HG03439 (cell line): ENCODE results near the gene PTPRCAP.
"Not testable (repeated sequence)": the region's sequence is repeated elsewhere in the genome, so short reads cannot be mapped to it uniquely, and the experiment has no call there.

Experiments
- ATAC-seq: cut with Tn5 transposase; IDR thresholded peaks from one replicate; pipeline ENCODE4 v1.9.1; 2021; ENCODE audit warnings: mild to moderate bottlenecking, moderate library complexity; ENCODE audit not compliant: unreplicated experiment

The PTPRCAP gene

DNA sequence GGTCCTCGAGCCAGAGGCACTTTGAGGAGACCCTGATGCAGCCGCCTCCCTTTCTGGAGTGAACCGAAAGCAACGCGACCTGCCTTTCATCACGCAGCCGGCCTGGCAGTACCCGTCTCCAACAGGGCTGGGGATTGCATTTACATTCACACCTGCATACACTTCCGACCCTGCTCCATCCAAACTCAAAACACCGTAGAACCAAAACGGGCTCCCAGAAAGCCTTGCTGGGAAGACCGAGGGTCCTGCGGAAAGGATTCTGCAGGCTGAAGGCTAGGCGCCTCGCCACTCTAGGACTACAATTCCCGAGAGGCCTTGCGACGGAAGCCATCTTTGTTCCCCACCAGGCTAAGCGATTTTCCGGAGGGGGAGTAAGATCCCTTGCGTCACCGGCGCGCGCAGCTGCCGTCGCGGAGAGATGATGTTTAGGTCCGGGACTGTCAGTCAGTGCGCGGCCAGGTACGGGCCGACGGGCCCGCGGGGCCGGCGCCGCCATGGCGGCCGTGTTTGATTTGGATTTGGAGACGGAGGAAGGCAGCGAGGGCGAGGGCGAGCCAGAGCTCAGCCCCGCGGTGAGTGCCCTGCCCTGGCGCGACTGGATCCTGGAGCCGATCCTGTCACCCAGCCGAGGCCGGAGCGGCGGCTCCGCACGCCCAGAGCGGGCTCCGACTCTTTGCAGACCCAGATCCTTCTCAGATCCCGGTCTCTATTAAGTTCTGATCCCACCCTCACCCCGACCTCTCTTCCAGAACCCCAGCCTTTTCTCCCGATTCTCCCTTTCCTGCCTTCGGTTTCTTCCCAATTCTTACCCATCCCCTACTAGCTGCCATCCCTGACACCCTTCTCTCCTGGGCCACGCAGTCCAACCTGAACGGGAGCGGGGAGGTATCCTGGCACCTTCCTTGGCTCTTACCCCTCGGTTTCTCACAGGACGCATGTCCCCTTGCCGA lies 9.2 kb downstream of the PTPRCAP start, which contains the start of gene RPS6KB2:
Gene RPS6KB2 (plus strand): TSS at position 443 of the 950 bp plus-strand sequence. CDS start 52 bp downstream, at position 495.
- ATAC-seq = peak; percentile 86

DNA sequence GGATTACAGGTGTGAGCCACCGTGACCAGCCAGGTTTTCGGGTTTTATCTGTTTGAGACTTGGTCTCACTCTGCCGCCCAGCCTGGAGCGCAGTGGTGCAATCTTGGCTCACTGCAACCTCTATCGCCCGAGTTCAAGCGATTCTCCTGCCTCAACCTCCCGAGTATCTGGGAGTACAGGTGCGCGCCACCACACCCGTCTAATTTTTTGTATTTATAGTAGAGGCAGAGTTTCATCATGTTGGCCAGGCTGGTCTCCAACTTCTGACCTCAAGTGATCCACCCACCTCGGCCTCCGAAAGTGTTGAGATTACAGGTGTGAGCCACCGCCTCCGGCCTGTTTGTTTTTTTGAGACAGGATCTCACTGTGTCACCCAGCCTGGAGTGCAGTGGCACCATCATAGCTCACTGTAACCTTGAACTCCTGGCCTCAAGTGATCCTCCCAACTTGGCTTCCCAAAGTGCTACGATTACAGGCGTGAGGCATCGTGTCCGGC lies 10.1 kb downstream of the PTPRCAP start:
- not testable (repeated sequence) for ATAC-seq

DNA sequence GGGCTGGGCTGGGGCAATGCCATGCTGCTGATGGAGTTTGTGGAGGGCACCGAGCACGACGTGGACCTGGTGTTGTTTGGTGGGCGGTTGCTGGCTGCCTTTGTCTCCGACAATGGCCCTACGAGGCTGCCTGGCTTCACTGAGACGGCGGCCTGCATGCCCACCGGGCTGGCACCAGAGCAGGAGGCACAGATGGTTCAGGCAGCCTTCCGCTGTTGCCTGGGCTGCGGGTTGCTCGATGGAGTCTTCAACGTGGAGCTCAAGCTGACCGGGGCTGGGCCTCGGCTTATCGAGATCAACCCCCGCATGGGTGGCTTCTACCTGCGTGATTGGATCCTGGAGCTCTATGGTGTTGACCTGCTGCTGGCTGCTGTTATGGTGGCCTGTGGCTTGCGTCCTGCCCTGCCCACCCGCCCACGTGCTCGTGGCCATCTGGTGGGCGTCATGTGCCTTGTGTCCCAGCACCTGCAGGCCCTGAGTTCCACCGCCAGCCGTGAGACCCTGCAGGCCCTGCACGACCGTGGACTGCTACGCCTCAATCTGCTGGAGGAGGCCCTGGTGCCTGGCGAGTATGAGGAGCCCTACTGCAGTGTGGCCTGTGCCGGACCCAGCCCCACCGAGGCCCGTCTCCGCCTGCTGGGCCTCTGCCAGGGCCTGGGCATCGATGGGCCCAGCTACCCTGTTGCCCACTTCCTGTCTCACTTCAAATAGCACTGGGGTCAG lies 13.4 kb downstream of the PTPRCAP start:
- ATAC-seq = no peak

DNA sequence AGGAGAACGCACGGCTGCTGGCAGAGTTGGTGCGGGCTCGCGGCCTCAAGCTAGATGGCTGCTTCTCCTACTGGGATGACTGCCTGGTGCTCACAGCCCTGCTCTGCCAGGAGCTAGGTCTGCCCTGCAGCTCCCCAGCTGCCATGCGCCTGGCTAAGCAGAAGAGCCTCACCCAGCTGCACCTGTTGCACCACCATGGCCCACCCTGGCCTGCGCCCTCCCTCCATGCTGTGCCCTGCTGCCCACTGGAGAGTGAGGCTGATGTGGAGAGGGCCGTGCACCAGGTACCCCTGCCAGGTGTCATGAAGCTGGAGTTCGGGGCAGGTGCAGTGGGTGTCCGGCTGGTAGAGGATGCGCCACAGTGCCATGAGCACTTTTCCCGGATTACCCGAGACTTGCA lies 14.0 kb downstream of the PTPRCAP start:
- no peak for ATAC-seq

DNA sequence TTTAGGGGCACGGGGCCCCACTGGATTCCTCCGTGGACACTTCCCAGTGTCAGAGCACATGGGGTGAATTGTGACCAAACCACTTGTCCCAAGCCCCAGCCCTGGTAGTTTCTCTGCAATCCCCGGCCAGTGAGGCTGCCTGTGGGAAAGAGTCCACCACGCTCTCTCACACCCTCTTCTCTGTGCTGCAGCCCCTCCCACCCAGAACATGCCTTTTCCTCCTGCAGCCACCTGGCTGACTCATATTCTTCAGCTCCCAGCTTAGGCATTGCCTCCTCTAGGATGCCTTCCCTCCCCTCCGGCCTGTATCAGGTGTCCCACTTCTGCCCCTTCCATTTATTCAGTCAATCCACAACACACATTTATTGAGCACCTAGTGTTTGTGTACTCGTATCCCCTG lies 14.6 kb downstream of the PTPRCAP start:
- no peak for ATAC-seq

DNA sequence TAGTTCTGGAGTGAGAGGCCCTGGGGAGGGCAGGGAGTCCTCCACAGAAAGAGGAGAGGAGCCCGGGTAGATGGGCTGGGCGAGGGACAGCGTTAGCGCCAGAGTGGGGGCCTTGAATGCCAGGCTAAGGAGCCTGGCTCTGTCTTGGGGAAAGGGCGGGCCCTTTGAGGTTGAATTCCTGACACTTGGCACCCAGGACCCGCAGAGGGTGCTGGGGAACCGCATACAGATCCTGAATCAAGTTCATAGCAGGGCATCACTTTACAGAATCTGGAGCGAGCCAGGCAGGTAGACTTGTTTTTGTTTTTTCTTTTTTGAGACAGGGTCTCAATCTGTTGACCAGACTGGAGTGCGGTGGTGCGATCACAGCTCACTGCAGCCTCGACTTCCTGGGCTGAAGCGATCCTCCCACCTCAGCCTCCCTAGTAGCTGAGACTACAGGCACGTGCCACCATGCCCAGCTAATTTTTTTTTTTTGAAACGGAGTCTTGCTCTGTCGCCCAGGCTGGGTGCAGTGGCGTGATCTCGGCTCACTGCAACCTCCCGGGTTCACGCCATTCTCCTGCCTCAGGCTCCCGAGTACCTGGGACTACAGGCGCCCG lies 16.0 kb downstream of the PTPRCAP start:
- ATAC-seq = no peak

DNA sequence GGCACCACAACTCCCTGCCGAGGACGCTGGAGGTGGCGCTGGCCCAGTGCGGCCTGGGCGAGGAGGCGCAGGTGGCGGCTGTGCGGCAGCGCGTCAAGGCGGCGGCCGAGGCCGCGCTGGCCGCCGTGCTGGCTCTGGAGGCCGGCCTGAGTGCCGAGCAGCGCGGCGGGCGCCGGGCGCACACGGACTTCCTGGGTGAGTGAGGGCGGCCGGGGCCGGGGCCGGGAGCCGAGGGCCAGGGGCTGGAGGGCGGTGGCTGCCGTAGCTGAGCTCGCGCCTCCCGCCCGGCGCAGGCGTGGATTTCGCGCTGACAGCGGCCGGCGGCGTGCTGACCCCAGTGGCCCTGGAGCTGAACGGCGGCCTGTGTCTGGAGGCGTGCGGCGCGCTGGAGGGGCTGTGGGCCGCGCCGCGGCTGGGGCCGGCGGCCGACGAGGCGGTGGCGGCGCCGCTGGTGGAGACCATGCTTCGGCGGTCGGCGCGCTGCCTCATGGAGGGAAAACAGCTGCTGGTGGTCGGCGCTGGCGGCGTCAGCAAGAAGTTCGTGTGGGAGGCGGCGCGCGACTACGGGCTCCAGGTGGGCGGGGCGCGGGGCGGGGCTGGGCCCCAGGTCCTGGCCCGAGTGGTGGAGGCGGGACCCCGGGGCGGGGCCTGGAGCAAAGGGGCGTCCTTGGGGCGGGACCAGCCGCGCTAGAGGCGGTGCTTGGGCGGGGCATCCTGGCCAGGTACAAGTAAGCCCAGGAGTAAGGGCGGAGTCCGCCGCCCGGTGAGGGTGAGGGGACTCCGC lies 16.6 kb downstream of the PTPRCAP start:
- peak; percentile 81 for ATAC-seq

DNA sequence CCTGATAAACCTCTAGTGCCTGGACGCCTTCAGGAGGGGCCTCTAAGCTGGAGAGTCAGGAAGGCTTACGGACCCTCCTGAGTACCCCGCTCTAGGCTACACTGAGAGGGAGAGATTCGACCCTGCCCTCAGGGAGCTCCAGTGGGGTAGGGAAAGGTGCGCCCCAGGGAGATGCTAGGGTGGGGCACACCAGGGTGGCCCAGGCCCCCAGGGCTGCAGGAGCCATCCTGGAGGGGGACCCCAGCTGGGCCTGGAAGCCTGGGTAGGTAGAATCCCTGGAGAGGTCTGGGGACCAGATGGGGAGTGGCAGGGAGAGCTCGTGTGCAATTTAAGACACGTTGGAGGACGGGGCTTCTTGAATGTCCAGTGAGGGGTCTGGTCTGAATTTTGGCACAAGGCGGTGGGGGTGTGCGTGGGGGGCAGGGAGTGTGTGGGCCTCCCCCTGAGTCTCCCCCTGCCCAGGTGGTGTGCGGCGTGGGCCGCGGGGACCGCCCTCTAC lies 17.3 kb downstream of the PTPRCAP start:
- ATAC-seq = no peak

DNA sequence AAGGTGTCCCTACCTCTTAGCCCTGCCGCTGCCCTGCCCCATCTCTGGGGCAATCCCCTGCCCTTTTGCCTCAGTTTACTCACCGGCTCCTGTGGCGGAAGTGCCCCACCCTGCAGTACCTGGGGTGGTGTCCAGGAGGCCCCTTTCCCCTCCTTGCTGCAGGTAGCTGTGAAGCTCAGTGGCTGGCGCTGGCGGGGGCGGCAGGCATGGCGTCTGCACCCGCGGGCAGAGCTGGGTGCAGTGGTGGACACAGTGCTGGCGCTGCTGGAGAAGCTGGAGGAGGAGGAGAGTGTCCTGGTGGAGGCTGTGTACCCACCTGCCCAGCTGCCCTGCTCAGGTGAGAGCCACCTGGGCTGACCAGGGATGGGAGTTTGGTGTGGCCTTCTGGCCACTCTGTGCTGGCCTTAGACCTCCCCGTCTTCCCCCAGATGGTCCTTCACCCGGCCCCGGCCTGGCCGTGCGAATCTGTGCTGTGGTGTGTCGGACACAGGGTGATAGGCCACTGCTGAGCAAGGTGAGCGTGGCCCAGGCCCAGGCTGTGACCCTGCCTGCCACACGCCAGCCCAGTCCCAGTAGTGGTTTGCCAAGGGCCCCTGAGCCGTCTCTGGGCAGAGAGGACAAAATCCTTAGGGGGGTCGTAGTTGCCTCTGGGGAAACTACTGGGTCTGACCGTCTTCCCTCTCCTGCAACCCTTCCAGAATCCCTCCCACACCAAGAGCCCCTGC lies 18.0 kb downstream of the PTPRCAP start:
- no peak for ATAC-seq

DNA sequence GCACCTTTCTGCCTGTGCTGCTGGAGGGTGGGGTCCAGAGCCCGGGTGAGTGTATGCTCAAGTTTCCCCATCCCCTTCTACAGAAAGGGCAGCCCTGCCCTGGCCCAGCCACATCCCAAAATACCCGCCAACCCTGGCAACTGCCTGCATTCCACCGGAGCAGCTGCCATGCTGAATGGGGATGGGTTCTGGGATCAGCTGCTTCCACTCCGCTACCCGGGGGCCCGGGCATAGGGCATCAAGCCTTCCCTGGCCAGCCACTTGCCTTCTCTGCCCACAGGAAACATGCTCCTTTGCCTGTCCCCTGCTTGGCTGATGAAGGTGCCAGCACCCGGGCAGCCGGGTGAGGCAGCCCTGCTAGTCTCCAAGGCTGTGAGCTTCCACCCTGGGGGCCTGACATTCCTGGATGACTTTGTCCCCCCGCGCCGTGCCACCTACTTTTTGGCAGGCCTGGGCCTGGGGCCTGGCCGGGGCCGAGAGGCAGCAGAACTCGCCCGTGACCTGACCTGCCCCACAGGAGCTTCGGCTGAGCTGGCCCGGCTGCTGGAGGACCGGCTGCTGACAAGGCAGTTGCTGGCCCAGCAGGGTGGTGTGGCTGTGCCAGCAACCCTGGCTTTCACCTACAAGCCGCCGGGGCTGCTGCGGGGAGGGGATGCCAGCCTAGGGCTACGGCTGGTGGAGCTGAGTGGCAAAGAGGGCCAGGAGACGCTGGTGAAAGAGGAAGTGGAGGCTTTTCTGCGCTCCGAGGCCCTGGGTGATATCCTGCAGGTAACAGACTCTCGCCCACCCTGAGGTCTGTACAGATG lies 18.8 kb downstream of the PTPRCAP start:
- ATAC-seq = no peak

DNA sequence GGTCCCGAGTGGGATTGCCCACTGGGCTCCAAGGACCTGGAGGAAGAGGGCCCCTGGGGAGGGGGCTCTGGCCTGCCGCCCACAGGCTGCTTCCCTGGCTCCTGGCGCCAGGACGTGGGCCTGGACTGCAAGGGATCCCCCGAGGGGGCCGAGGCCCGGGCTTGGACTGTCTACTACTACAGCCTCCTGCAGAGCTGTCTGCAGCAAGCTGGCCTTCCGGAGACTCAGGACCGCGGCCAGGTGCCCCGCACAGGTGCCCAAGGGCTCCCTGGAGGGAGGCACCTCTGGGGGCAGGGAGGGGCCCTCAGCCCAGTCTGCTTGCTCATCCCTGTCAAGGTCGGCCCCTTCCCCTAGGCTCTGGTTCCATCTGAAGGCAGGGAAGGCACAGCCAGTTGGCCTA lies 20.1 kb downstream of the PTPRCAP start:
- no peak for ATAC-seq

DNA sequence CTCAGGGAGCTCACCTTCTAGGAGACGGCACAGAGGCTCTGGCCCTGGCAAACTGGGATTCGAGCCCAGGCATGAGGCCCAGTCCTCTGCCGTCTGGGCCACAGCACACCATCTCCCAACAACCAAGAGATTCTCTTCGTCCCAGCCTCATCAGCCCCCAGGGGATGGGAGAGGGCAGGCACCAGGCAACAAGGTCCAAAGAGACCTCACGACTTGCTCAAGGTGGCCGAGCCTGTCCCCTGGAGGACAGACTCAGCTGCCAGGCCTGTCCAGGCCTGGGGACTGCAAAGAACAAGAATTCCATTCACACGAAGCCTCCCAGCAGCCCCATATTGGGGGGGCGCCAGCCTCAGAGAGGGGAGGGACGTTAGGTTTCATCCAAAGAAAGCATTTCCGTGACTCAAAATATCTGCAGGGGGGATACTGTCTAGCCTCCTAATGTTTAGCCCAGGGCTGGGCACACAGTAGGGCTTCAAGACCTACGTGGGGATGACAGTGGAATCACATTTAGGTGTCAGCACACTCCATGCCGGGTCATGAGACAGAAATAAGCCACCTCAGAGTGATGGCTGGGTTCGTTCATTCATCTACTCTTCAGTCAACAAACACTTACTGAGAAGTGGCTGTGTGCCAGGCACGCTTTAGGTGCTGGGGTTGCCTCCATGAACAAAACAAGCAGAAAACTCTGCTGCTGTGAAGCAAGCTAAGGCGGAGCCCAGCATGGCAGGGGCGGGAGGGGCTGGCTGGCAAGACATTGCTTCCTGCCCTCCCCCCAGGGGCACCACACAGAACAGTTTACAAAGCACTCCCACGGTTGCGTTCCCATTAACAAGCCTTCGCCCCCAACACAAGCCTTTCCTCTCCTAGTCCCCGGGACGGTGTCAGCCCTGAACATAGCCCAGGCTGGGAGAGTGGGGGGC lies 20.8 kb downstream of the PTPRCAP start:
- ATAC-seq = no peak

DNA sequence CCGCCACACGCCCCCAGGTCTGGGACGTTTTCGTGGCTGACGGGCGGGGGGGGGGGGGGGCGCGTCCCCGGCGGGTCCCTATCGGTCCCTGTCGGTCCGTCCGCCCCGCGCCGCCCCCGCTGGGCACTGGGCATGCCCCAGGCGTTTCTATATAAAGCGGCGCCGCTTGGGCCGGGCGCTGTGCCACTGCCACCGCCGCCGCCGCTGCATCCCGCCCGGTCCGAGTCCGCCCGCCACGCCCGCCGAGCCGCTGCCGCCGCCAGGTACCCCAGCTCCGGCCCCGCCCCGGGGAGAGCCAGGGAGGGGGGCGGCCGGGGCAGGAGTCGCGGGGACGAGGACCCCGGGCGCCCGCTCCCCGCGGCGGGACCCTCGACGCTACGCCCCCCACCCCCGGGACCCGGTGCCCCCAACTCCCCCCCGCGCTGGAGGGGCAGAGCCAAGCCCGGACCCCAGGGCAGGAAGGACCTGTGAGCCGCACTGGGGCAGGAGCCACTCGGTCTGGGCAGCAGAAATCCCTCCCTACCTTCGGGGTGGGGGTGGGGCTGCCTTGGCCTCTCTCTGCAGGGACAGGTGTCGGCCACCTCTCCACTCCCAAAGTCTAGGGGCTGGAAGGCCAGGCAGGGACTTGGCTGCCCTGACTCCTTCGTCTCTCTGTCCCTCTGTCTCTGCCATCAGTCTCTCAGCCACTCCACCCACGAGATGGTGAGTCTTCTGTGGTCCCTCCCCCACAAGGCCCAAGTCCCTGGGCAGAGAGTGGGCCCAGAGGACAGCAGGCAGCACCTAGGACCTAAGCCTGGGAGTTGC lies 21.8 kb downstream of the PTPRCAP start, which contains the start of gene CARNS1:
Gene CARNS1 (plus strand): TSS at position 178 of the 804 bp plus-strand sequence. CDS start 522 bp downstream, at position 700.
- no peak for ATAC-seq

DNA sequence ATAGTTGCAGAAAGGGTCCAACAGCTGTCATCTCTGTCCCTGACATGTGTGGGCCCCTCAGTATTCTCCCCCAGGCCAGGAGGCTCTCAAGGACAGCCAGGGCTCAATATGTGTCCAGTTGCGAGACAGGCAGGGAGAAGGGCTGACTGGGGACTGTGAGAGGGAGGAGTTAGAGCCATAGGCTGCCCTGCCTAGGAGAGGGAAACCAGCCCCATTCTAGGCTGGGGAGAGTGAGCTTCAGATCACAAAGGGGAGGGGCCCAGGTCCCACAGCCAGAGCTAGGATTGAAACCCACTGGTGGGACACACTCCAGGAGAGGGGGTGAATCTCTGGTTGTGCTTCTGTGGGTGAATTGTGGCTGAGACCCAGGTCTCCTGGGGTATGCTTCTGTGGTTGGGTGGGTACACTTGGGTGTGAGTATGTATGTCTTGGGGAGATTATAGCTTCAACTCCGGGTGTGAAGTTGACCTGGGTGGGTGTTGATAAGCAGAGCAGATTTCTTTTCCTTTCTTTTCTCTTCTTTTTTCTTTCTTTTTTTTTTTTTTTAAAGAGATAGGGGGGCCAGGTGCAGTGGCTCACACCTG lies 24.1 kb downstream of the PTPRCAP start:
- no peak for ATAC-seq

DNA sequence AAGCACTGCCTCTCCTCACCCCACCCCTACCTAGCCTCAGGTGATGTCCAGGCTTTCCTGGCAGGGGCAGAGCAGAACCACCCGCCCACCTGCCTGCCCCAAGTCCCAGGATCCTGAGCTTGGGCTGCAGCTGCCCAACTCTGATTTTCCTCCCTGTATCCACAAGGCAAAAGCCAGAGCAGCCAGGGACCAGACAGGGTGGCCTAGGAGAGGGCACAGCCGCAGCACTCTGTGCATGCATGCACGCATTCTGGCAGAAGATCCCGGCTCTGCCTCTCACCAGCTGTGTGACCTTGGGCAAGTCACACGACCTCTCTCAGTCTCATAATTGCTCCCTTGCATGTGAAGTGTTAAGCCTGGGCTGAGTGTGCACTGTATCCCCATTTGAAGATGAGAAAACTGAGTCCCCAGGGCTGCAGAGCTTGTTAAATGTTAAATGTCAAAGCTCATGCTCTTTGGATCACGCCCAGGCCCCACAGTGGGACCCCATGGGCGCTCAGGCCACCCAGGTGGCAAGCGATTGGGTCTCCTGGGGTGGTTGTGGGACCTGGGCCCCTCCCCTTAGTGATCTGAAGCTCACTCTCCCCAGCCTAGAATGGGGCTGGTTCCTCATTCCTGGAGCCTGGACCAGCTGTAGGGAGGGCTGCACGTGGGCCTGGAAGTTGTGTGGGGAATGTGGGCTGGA lies 24.8 kb downstream of the PTPRCAP start:
- no peak for ATAC-seq

DNA sequence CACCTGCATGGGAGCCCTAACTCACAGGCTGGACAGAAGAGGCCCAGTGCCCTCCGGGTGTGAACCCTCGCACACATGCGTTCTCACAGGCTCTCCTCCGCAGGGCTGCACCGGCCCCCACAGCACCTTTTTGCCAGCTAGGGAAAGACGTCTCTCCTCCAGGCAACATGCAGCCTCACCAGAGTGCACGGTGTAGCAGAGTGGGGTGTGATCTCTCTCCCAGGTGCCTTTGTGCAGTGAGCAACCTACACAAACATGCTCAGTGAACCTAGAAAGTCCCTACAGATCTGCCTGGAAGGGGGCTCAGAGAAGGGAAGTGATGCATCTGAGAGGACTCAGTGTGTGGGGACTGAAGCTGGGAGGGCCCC lies 25.7 kb downstream of the PTPRCAP start:
- ATAC-seq = no peak
